GM13976 (cell line): Measurements from ENCODE around the gene BCL2L1.

Source experiments
- DNase-seq: peaks from one replicate; pipeline ENCODE4 v3.0.0; 2012; ENCODE audit warnings: low spot score
- CTCF ChIP-seq: IDR thresholded peaks from 2 replicates; pipeline ENCODE4 v1.5.1; 2012; ENCODE audit warnings: borderline replicate concordance, mild to moderate bottlenecking; ENCODE audit not compliant: insufficient read depth; ENCODE audit errors: extremely low read depth, missing control alignments, control extremely low read depth
- in situ Hi-C: fragments of 300-500 bp; cut with MboI; formaldehyde crosslinking; loops from one replicate; pipeline ENCODE4 v1.12.0; 2022; ENCODE audit warnings: low sequenced_read_pairs, mixed read lengths, inconsistent platforms; ENCODE audit not compliant: unreplicated experiment

Gene BCL2L1

DNA sequence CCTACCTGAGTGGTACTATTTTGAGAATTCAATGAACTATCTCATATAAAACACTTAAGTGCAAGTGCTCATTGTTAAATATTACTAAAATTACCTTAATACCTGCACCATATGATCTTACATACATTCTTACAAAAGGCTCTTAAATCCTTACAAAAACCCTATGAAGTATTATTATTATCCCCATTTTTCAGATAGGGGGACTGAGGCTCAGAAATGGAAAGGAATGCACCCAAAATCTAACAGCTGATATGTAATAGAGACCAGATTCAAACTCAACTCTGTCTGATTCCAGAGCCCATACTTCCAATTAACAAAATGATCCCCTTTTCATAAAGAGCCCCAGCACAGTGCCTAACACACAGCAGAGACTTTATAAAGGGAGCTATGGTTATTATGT, 17.5 kb downstream of the BCL2L1 start:
- in situ Hi-C loops, result no loop called here
- no peak for TF ChIP-seq CTCF
- DNase-seq, result no peak

DNA sequence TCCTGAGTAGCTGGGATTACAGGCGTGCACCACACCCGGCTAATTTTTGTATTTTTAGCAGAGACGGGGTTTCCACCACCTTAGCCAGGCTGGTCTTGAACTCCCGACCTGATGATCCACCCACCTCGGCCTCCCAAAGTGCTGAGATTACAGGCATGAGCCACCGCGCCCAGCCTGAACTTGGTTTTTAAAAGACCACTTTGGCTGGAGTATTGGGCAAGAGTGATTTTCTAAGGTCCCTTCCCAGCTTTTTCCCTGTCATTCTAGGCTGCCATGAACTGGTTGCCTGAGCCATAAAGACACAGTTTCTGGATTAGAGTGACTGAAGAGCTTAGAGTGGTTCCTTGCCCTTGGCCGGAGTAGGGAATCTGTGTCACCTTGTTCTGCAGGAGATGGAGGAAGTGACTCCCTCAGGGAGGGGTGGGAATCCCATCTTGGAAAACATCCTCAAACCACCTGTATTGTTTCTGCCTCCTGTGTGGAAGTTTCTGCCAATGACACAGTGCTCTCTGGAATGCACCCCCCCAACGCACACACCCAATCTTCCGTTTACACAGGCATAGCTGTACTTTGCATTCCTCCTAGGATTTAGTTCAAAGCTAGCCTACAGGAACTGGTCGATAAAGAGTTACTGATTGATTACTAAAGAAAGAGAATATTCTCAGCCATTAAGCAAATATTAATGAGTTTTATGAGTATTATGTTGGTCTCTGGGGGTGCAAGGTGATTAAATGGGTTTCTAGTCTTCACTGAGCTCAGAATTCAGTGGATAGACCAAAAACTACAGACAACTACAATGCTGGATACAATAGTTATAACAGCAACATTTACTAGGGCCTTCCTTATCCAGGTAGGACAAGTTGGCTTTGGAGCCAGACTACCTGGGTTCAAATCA, 18.2 kb downstream of the BCL2L1 start:
- in situ Hi-C loops, result no loop called here
- no peak for TF ChIP-seq CTCF
- no peak for DNase-seq

GRCh38 chr20:31701591-31701990, 21.1 kb downstream of the BCL2L1 start:
- in situ Hi-C loops, result no loop called here
- no peak for DNase-seq
- no peak for TF ChIP-seq CTCF

- in situ Hi-C loops, result no loop called here
- DNase-seq, result no peak
- no peak for TF ChIP-seq CTCF
Observed at GRCh38 chr20:31700747-31701146, 21.9 kb downstream of the BCL2L1 start.

- in situ Hi-C loops, result no loop called here
- no peak for TF ChIP-seq CTCF
- no peak for DNase-seq
Observed at GRCh38 chr20:31699801-31700728, 22.6 kb downstream of the BCL2L1 start.
